ENCODE results near the gene MGRN1. TPM values are rescaled to one million over a fixed set of nuclear protein-coding genes. Genes with fewer than 3 reads are reported as not detected.
"Not testable (repeated sequence)": the region's sequence is repeated elsewhere in the genome, so short reads cannot be mapped to it uniquely, and the experiment has no call there.

Gene MGRN1
- total and polyA plus RNA-seq, 2 experiments from 2014 or later, result 47.2 to 66.6 TPM

GRCh38 chr16:4734063-4734729 lies 109.6 kb downstream of the MGRN1 start, which contains the start of the genes ANKS3 and DNAAF8:
Gene ANKS3 (minus strand): TSS chr16:4734271. CDS start chr16:4730149, 4,122 bp downstream.
Gene DNAAF8 (plus strand): TSS chr16:4734537. CDS start chr16:4736515, 1,978 bp downstream.
- DNase-seq (ENCODE audit: low read depth in 1 of 2, low spot score in 1 of 2), result peak; percentile 98 to 99
- Histone ChIP-seq H3K9me3 (ENCODE audit: low read depth) (no peaks in the 10 kb centered on the region), H3K4me3 (peak within 1 kb of the TSS; percentile 70), H3K4me1 (ENCODE audit: low read depth) (no peaks in the 10 kb centered on the region), H3K27me3 (no peaks in the 10 kb centered on the region), H3K27ac (peak within 1 kb of the TSS; percentile 79), H3K36me3 (peaks cover 2% of the 10 kb centered on the region)
- TF ChIP-seq, protein P1, sequence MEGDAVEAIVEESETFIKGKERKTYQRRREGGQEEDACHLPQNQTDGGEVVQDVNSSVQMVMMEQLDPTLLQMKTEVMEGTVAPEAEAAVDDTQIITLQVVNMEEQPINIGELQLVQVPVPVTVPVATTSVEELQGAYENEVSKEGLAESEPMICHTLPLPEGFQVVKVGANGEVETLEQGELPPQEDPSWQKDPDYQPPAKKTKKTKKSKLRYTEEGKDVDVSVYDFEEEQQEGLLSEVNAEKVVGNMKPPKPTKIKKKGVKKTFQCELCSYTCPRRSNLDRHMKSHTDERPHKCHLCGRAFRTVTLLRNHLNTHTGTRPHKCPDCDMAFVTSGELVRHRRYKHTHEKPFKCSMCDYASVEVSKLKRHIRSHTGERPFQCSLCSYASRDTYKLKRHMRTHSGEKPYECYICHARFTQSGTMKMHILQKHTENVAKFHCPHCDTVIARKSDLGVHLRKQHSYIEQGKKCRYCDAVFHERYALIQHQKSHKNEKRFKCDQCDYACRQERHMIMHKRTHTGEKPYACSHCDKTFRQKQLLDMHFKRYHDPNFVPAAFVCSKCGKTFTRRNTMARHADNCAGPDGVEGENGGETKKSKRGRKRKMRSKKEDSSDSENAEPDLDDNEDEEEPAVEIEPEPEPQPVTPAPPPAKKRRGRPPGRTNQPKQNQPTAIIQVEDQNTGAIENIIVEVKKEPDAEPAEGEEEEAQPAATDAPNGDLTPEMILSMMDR (IDR thresholded peaks at IDR 0.05; ENCODE audit: low read depth, low read length), result no peak

DNA sequence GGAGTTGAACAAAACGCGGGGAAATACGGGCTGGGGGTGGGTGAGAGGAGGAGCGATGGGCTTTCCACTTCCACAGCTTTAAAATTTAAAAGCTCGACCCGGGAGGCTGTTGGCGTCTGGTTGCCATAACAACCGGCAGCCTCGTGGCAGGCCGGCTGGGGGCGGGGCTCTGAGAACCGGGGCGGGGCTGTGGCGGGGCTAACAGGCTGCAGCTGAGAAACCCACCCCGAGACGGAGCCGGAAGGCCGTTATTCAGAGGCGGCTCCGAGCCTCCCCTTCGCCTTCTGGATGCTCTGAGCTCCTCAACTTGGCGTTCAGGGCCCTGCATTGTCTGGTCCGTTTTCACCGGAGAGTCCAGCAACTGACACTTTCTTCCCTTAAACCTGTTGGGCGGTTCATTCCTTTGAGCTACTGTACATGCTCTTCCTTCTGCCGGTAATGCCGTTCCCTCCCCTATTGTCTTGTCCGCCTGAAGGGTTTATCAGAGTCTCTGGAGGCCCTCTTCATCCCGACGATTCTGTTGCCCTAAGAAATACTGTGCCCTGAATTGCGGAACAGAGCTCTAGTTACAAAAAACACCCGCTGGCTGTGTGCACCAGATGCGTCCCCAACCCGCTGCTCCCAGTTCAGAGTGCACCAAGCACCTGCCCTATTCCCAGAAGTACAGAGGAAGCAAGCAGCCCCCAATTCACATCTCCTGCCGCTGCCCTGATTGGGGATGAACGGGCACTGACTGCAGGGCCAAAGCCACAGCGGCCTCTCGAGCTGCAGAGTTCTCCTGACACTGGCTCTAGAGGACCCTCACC lies 110.3 kb downstream of the MGRN1 start:
- TF ChIP-seq, protein P1 (IDR thresholded peaks at IDR 0.05; ENCODE audit: low read depth, low read length), result no peak

DNA sequence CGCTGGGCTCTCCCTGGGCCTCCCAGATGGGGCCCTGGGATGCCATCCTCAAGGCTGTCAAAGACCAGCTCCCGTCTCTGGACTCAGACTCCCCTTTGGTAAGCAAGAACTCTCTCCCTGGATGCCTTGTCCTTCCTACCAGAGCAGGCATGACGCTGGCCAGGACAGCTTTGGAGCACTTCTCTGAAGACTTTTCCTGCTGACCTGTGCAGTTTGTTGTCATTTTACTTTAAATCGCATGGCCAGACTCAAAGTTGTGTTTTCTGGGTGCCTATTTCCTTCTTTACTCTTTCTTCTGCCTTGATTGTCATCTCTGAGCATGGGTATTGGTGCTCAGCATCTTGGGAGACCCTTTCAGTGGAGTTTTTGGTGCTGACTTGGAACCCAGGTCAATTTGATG lies 111.9 kb downstream of the MGRN1 start:
- no peak overlapping the region for H3K4me3 ChIP-seq
- DNase-seq (ENCODE audit: low read depth in 1 of 2, low spot score in 1 of 2), result no peak
- TF ChIP-seq, protein P1 (IDR thresholded peaks at IDR 0.05; ENCODE audit: low read depth, low read length), result no peak
- no peaks in the 10 kb centered on the region for H3K4me1 ChIP-seq (ENCODE audit: low read depth)
- H3K27ac ChIP-seq, result no peak overlapping the region
- no peaks in the 10 kb centered on the region for H3K27me3 ChIP-seq
- no peaks in the 10 kb centered on the region for H3K36me3 ChIP-seq
- H3K9me3 ChIP-seq (ENCODE audit: low read depth), result no peaks in the 10 kb centered on the region

More for the DNA sequence above, 110.3 kb downstream of the MGRN1 start:
- H3K27me3 ChIP-seq, result no peaks in the 10 kb centered on the region
- DNase-seq (ENCODE audit: low read depth in 1 of 2, low spot score in 1 of 2), result peak; percentile 88 to 93
- no peaks in the 10 kb centered on the region for H3K36me3 ChIP-seq
- H3K27ac ChIP-seq, result peak overlapping the region; percentile 79
- H3K4me1 ChIP-seq (ENCODE audit: low read depth), result no peaks in the 10 kb centered on the region
- H3K9me3 ChIP-seq (ENCODE audit: low read depth), result no peaks in the 10 kb centered on the region
- H3K4me3 ChIP-seq, result peak overlapping the region; percentile 70

- TF ChIP-seq, protein P1 (IDR thresholded peaks at IDR 0.05; ENCODE audit: low read depth, low read length), result no peak
- no peaks in the 10 kb centered on the region for H3K27me3 ChIP-seq
- DNase-seq (ENCODE audit: low read depth in 1 of 2, low spot score in 1 of 2), result no peak
- H3K36me3 ChIP-seq, result no peaks in the 10 kb centered on the region
- H3K27ac ChIP-seq, result no peak overlapping the region
- H3K4me3 ChIP-seq, result no peak overlapping the region
- H3K4me1 ChIP-seq (ENCODE audit: low read depth), result no peaks in the 10 kb centered on the region
- H3K9me3 ChIP-seq (ENCODE audit: low read depth), result no peaks in the 10 kb centered on the region
Observed at GRCh38 chr16:4737545-4737944, 112.9 kb downstream of the MGRN1 start.

GRCh38 chr16:4738370-4738769 lies 113.7 kb downstream of the MGRN1 start:
- H3K4me3 ChIP-seq; H3K27me3 ChIP-seq; DNase-seq (ENCODE audit: low read depth in 1 of 2, low spot score in 1 of 2); H3K27ac ChIP-seq; H3K4me1 ChIP-seq (ENCODE audit: low read depth); H3K36me3 ChIP-seq; H3K9me3 ChIP-seq (ENCODE audit: low read depth): not testable (repeated sequence)

Other genes starting within 250 kb of the MGRN1 start
- 33.0 and 66.5 TPM in 2 replicates for gene CORO7, start 208.2 kb upstream of the MGRN1 start, total RNA-seq
- 54.2 and 62.1 TPM in 2 replicates for gene CORO7, start 208.2 kb upstream of the MGRN1 start, polyA plus RNA-seq
- 62.1 and 70.7 TPM in 2 replicates for gene DNAJA3, start 199.0 kb upstream of the MGRN1 start, total RNA-seq
- 60.5 and 70.8 TPM in 2 replicates for gene DNAJA3, start 199.0 kb upstream of the MGRN1 start, polyA plus RNA-seq
- 45.4 and 64.5 TPM in 2 replicates for gene NMRAL1, start 150.2 kb upstream of the MGRN1 start, total RNA-seq
- 32.4 and 46.9 TPM in 2 replicates for gene NMRAL1, start 150.2 kb upstream of the MGRN1 start, polyA plus RNA-seq
- gene HMOX2, start 148.4 kb upstream of the MGRN1 start, total RNA-seq, result 61.5 and 69.8 TPM in 2 replicates
- 83.7 and 101 TPM in 2 replicates for gene HMOX2, start 148.4 kb upstream of the MGRN1 start, polyA plus RNA-seq
- 46.4 and 55.8 TPM in 2 replicates for gene CDIP1, start 86.1 kb upstream of the MGRN1 start, total RNA-seq
- 87.6 and 88.4 TPM in 2 replicates for gene CDIP1, start 86.1 kb upstream of the MGRN1 start, polyA plus RNA-seq
- gene C16orf96, start 68.5 kb upstream of the MGRN1 start, total RNA-seq, result 1.9 and 3.6 TPM in 2 replicates
- gene C16orf96, start 68.5 kb upstream of the MGRN1 start, polyA plus RNA-seq, result 0.24 and 0.39 TPM in 2 replicates
- gene UBALD1, start 9.9 kb upstream of the MGRN1 start, total RNA-seq, result 33.6 and 42.9 TPM in 2 replicates
- gene UBALD1, start 9.9 kb upstream of the MGRN1 start, polyA plus RNA-seq, result 46.6 and 47.3 TPM in 2 replicates
- gene NUDT16L1, start 68.7 kb downstream of the MGRN1 start, total RNA-seq, result 84.4 and 139 TPM in 2 replicates
- gene NUDT16L1, start 68.7 kb downstream of the MGRN1 start, polyA plus RNA-seq, result 141 and 157 TPM in 2 replicates
- 38.7 and 40.3 TPM in 2 replicates for gene ANKS3, start 109.4 kb downstream of the MGRN1 start, total RNA-seq
- 35.2 and 37.6 TPM in 2 replicates for gene ANKS3, start 109.4 kb downstream of the MGRN1 start, polyA plus RNA-seq
- 0.77 and 1.2 TPM in 2 replicates for gene DNAAF8, start 109.7 kb downstream of the MGRN1 start, total RNA-seq
- gene DNAAF8, start 109.7 kb downstream of the MGRN1 start, polyA plus RNA-seq, result 0.07 and 1.2 TPM in 2 replicates
- gene ZNF500, start 142.3 kb downstream of the MGRN1 start, total RNA-seq, result 20.4 and 32.7 TPM in 2 replicates
- gene ZNF500, start 142.3 kb downstream of the MGRN1 start, polyA plus RNA-seq, result 17.0 and 23.8 TPM in 2 replicates
- gene SEPTIN12, start 163.5 kb downstream of the MGRN1 start, total RNA-seq, result 1.7 and 2.9 TPM in 2 replicates
- gene SEPTIN12, start 163.5 kb downstream of the MGRN1 start, polyA plus RNA-seq, result 2.2 and 7.3 TPM in 2 replicates
- not detected in 2 replicates for gene SMIM22, start 170.5 kb downstream of the MGRN1 start, total RNA-seq
- 0.41 and 5.3 TPM in 2 replicates for gene SMIM22, start 170.5 kb downstream of the MGRN1 start, polyA plus RNA-seq
- 146 and 161 TPM in 2 replicates for gene ROGDI, start 177.8 kb downstream of the MGRN1 start, total RNA-seq
- 173 and 220 TPM in 2 replicates for gene ROGDI, start 177.8 kb downstream of the MGRN1 start, polyA plus RNA-seq
- 38.0 and 44.3 TPM in 2 replicates for gene GLYR1, start 222.5 kb downstream of the MGRN1 start, total RNA-seq
- gene GLYR1, start 222.5 kb downstream of the MGRN1 start, polyA plus RNA-seq, result 52.1 and 65.5 TPM in 2 replicates
- gene UBN1, start 222.7 kb downstream of the MGRN1 start, total RNA-seq, result 24.2 and 33.4 TPM in 2 replicates
- 21.4 and 23.7 TPM in 2 replicates for gene UBN1, start 222.7 kb downstream of the MGRN1 start, polyA plus RNA-seq

All from cardiac muscle cell (in vitro differentiated cells and primary cell).